GM12875 (cell line): ENCODE measurements around the gene PLA2G4D.

ENCODE experiments used
- H3K4me3 ChIP-seq: one replicate; pipeline ENCODE4 v1.5.1; 2011; ENCODE audit warnings: low read depth, low read length, control low read depth
- CTCF ChIP-seq: IDR thresholded peaks from 2 replicates; pipeline ENCODE4 v1.5.1; 2011; ENCODE audit warnings: low read depth, mild to moderate bottlenecking, control low read depth, inconsistent platforms, low read length, moderate library complexity, borderline replicate concordance; ENCODE audit not compliant: insufficient read depth

Gene PLA2G4D

DNA sequence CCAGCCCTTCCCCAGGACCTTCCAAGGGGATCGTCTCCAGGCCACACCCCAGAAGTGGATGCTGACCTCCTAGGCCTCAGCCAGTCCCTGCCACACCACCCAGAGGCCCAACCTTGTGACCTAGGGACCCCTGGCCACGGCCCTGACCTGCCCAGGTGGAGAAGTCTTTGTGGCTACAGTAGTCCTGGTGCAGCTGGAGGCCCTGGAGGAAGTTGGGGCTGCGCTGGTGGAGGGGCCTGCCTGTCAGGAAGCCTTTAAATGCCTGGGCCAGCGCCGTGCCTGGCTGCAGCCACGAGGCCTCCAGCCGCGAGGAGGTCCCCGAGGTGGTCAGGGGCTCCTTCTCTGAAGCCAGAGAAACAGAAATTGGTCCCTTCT, 23.4 kb downstream of the PLA2G4D start:
- no peak overlapping the region for H3K4me3 ChIP-seq
- no peak for TF ChIP-seq CTCF

DNA sequence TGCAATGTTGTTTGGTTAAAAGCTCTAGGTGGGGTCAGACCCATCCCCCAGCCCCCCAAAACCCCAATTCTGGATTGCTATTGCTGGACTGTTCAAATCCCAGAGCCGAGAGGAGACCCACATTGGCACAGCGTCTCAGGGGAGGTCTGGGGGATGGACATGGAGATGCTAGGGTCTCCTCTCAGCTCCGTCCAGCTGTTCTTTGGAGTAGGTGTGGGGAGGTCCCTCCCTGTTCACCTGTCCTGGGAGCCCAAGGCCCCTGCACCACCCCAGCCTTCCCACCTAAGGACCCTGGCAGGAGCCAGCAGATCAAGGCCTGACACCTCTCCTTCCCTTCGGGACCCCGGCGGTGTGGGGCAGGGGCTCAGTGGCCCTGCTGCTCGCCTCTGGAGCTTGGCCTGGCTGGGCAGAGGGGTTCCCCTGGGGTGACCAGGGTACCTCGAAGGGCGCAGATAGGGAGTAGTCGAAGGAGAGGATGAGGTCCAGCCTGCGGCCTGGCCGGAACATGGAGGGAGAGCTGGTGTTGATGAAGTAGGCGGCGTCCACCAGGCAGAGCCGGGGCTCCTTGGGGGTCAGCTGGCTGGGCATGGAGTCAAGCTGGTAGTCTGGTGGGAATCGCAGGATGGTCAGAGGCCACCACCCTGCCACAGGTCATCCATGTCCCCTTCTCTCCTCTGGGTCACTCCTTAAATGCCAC, 23.9 kb downstream of the PLA2G4D start:
- no peak overlapping the region for H3K4me3 ChIP-seq
- no peak for TF ChIP-seq CTCF

GRCh38 chr15:42069496-42070278, 24.7 kb downstream of the PLA2G4D start:
- no peak for TF ChIP-seq CTCF
- no peak overlapping the region for H3K4me3 ChIP-seq

DNA sequence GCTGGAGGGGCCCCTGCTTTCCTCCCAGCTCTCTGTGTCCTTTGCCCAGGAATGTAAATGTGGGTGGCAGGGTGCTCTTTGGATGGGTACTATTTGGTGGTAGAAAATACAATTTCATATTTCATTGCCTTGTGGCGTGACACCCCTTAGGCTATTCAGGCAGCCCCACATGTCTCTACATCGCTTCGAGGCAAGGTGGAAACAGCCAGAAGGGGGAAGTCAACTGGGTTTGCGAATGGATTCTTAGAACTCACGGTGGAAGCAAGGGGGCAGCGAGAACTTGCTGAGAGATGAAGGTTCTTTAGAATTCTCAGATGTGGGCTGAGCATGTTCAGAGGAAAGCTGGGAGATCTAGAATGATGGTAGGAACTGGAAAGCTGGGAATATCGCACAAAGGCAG, 25.3 kb downstream of the PLA2G4D start:
- TF ChIP-seq CTCF, result no peak

DNA sequence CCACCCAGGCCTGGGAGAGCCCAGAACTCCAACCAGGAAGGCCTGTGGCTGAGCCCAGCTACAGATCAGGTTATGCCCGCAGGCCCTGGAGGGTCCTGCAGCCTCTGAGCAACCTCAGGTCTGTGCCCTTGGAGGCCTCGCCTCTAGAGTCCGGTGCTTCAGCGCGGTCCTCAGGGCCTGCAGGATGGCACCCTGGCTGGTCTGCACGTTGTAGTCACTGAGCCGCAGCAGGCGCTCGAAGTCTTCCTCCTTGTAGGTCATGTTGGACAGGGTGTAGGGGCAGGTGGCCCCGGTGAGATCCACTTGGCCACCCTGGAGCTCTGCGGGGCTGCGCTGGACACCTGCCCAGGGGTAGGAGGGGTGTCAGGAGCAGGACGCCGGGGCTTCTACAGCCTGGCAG, 25.8 kb downstream of the PLA2G4D start:
- no peak overlapping the region for H3K4me3 ChIP-seq
- no peak for TF ChIP-seq CTCF

More for the DNA sequence above, 25.3 kb downstream of the PLA2G4D start:
- no peak overlapping the region for H3K4me3 ChIP-seq

DNA sequence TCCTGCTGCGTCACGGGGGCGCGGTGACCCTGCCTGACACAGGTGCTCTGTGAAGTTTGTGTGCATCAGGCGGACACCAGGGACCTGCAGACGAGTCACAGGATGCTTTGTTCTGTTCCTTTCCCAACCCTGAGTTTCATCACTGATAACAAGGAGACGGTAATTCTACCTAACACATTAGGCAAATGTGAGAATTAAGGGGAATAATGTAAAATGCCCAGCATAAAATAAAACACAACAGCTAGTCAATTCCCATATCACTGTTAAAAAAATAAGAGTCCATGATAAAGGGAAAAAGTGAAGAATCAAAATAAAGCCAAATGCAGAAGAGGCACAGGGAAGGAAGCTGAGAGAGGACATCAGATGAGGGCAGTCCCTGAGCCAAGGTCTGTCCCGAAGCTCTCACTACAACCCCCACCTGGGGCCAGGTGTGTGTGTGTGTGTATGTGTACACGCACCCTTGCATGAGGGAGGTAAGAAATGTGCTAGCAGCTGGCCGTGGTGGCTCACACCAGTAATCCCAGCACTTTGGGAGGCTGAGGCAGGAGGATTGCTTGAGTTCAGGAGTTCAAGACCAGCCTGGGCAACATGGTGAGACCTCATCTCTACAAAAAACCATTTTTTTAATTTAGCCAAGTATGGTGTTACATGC, 27.5 kb downstream of the PLA2G4D start:
- no peak for TF ChIP-seq CTCF
- H3K4me3 ChIP-seq, result no peak overlapping the region
